KMS-11 (cell line): ENCODE data around the gene WFIKKN1.

ENCODE experiments used
- H2AFZ ChIP-seq: fragments of 200-600 bp; sonication (generic); 2 replicates; pipeline ENCODE4 v1.6.1; 2016; ENCODE audit warnings: antibody characterized with exemption, mixed run types, low read depth
- H3K27ac ChIP-seq: fragments of 200-600 bp; sonication (generic); 2 replicates; pipeline ENCODE4 v1.6.1; 2016; ENCODE audit warnings: mild to moderate bottlenecking, mixed run types
- H3K27me3 ChIP-seq: fragments of 200-600 bp; sonication (generic); 2 replicates; pipeline ENCODE4 v1.6.1; 2017; ENCODE audit warnings: mild to moderate bottlenecking, low read depth, mixed run types, moderate library complexity; ENCODE audit not compliant: insufficient read depth
- H3K36me3 ChIP-seq: fragments of 200-600 bp; sonication (generic); 2 replicates; pipeline ENCODE4 v1.6.1; 2017; ENCODE audit warnings: mild to moderate bottlenecking, mixed run types; ENCODE audit not compliant: insufficient read depth
- H3K4me1 ChIP-seq: fragments of 200-600 bp; sonication (generic); 2 replicates; pipeline ENCODE4 v1.6.1; 2016; ENCODE audit warnings: mild to moderate bottlenecking, low read depth, mixed run types; ENCODE audit not compliant: poor library complexity, severe bottlenecking
- H3K4me2 ChIP-seq: fragments of 200-600 bp; sonication (generic); 2 replicates; pipeline ENCODE4 v1.7.0; 2016; ENCODE audit warnings: mild to moderate bottlenecking, mixed run types
- H3K4me3 ChIP-seq: fragments of 200-600 bp; sonication (generic); IDR thresholded peaks from 2 replicates; pipeline ENCODE4 v1.6.1; 2017; ENCODE audit warnings: low read depth, low read length, mixed read lengths; ENCODE audit not compliant: insufficient read depth
- H3K79me2 ChIP-seq: fragments of 200-600 bp; sonication (generic); 2 replicates; pipeline ENCODE4 v1.6.1; 2016; ENCODE audit warnings: low read depth, mixed run types; ENCODE audit not compliant: insufficient read depth
- H3K9ac ChIP-seq: fragments of 200-600 bp; sonication (generic); 2 replicates; pipeline ENCODE4 v1.6.1; 2016; ENCODE audit warnings: mild to moderate bottlenecking, mixed run types
- H4K20me1 ChIP-seq: fragments of 200-600 bp; sonication (generic); 2 replicates; pipeline ENCODE4 v1.6.1; 2016; ENCODE audit warnings: mild to moderate bottlenecking, mixed run types; ENCODE audit not compliant: insufficient read depth
- TF ChIP-seq, protein P1 (sequence below): fragments of 200-600 bp; sonication (generic); conservative IDR thresholded peaks from 2 replicates; pipeline ENCODE4 v1.6.1; 2017; ENCODE audit warnings: low read depth, mild to moderate bottlenecking, antibody characterized with exemption, low read length, moderate library complexity, mixed read lengths

Gene WFIKKN1, protein sequence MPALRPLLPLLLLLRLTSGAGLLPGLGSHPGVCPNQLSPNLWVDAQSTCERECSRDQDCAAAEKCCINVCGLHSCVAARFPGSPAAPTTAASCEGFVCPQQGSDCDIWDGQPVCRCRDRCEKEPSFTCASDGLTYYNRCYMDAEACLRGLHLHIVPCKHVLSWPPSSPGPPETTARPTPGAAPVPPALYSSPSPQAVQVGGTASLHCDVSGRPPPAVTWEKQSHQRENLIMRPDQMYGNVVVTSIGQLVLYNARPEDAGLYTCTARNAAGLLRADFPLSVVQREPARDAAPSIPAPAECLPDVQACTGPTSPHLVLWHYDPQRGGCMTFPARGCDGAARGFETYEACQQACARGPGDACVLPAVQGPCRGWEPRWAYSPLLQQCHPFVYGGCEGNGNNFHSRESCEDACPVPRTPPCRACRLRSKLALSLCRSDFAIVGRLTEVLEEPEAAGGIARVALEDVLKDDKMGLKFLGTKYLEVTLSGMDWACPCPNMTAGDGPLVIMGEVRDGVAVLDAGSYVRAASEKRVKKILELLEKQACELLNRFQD

DNA sequence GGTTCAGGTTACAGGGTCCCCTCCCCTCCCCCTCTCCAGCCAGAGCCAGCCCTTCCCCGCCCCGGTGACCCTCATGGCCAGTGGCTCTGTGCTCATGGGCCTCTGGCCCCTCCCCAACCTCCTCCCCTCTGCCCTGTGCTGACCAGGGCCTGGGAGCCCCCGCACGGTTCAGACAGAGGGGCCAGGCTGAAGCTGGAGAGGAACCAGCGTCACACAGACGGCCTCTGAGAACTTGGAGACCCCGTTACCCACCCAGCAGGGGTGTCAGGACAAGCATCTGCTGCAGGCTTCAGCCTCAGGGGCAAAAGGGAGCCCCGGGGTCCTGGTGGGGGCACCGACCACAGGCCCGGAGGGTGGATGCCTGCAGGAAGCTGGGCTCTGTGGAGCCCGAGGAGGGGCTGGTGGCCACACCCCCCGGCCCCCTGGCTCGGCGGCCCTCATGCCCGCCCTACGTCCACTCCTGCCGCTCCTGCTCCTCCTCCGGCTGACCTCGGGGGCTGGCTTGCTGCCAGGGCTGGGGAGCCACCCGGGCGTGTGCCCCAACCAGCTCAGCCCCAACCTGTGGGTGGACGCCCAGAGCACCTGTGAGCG, at the start of gene WFIKKN1:
WFIKKN1 (plus strand) TSS at position 171 of the 591 bp plus-strand sequence; CDS start at position 440, 269 bp downstream.
- no peak within 1 kb of the TSS for H3K27ac ChIP-seq
- H3K79me2 ChIP-seq: peaks cover 11% of the 10 kb centered on the region; the same call in 1 of the 2 replicates
- H4K20me1 ChIP-seq: no peaks in the 10 kb centered on the region
- no peak within 1 kb of the TSS for H3K4me2 ChIP-seq
- H3K4me1 ChIP-seq: peaks cover 3% of the 10 kb centered on the region
- TF ChIP-seq, protein P1, sequence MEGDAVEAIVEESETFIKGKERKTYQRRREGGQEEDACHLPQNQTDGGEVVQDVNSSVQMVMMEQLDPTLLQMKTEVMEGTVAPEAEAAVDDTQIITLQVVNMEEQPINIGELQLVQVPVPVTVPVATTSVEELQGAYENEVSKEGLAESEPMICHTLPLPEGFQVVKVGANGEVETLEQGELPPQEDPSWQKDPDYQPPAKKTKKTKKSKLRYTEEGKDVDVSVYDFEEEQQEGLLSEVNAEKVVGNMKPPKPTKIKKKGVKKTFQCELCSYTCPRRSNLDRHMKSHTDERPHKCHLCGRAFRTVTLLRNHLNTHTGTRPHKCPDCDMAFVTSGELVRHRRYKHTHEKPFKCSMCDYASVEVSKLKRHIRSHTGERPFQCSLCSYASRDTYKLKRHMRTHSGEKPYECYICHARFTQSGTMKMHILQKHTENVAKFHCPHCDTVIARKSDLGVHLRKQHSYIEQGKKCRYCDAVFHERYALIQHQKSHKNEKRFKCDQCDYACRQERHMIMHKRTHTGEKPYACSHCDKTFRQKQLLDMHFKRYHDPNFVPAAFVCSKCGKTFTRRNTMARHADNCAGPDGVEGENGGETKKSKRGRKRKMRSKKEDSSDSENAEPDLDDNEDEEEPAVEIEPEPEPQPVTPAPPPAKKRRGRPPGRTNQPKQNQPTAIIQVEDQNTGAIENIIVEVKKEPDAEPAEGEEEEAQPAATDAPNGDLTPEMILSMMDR: no peak
- H3K27me3 ChIP-seq: no peaks in the 10 kb centered on the region
- H3K4me3 ChIP-seq: no peak within 1 kb of the TSS
- H3K9ac ChIP-seq: no peak within 1 kb of the TSS
- H2AFZ ChIP-seq: no peak within 1 kb of the TSS
- no peaks in the 10 kb centered on the region; the same call in 1 of the 2 replicates for H3K36me3 ChIP-seq

DNA sequence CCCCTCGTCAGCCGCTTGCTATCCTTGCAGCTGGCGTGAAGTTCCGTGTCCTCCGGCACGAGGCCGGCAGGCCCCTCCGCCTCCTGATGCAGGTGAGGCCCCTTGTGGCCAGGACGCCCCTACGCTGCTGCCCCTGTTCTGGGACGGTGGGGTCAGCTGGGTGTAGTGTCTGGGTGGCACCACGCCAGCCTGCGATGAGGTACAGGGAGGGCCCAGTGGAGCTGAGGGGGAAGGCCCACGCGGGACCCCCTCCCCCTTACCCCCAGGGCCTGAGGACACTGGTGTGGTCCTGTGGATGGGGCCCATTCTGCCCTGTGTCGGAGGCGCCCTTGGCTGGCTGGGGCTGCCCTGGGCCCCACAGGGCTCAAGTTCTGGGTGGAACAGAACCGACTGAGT, 48.6 kb upstream of the WFIKKN1 start:
- Histone ChIP-seq H3K27me3 (no peaks in the 10 kb centered on the region; the same call in 1 of the 2 replicates), H3K4me2 (no peak overlapping the region), H3K27ac (no peak overlapping the region), H2AFZ (no peak overlapping the region), H4K20me1 (no peaks in the 10 kb centered on the region), H3K79me2 (peaks cover 8% of the 10 kb centered on the region; the same call in 1 of the 2 replicates), H3K4me3 (no peak overlapping the region), H3K9ac (no peak overlapping the region), H3K4me1 (peaks cover 7% of the 10 kb centered on the region), H3K36me3 (no peaks in the 10 kb centered on the region)
- TF ChIP-seq, protein P1: no peak

GRCh38 chr16:582614-583331, 48.0 kb upstream of the WFIKKN1 start:
- no peaks in the 10 kb centered on the region for H4K20me1 ChIP-seq
- H3K79me2 ChIP-seq: peaks cover 14% of the 10 kb centered on the region; the same call in 1 of the 2 replicates
- H3K36me3 ChIP-seq: no peaks in the 10 kb centered on the region
- TF ChIP-seq, protein P1: 0 out of 2 replicates have a peak, but pooled peaks have one; percentile 11
- H3K4me2 ChIP-seq: no peak overlapping the region
- no peak overlapping the region for H3K27ac ChIP-seq
- H2AFZ ChIP-seq: no peak overlapping the region
- H3K4me3 ChIP-seq: no peak overlapping the region
- H3K9ac ChIP-seq: no peak overlapping the region
- peaks cover 13% of the 10 kb centered on the region for H3K4me1 ChIP-seq
- H3K27me3 ChIP-seq: no peaks in the 10 kb centered on the region; the same call in 1 of the 2 replicates

- Histone ChIP-seq H4K20me1 (no peaks in the 10 kb centered on the region), H2AFZ (no peak overlapping the region), H3K9ac (no peak overlapping the region), H3K27ac (no peak overlapping the region), H3K4me3 (no peak overlapping the region), H3K79me2 (peaks cover 19% of the 10 kb centered on the region; the same call in 1 of the 2 replicates), H3K27me3 (no peaks in the 10 kb centered on the region; the same call in 1 of the 2 replicates), H3K36me3 (no peaks in the 10 kb centered on the region), H3K4me1 (peaks cover 15% of the 10 kb centered on the region), H3K4me2 (no peak overlapping the region)
- TF ChIP-seq, protein P1: 0 out of 2 replicates have a peak, but pooled peaks have one; percentile 4
These were observed 47.3 kb upstream of the WFIKKN1 start for GRCh38 chr16:583470-583814.
